ENCODE measurements around the gene FSCN2.
"Not testable (repeated sequence)": the region's sequence is repeated elsewhere in the genome, so short reads cannot be mapped to it uniquely, and the experiment has no call there.

Gene FSCN2

GRCh38 chr17:81528651-81529436 lies 667 bp downstream of the FSCN2 start:
- Histone ChIP-seq H2AFZ (ENCODE audit: low read length) (no peak overlapping the region), H3K79me2 (ENCODE audit: insufficient read depth, low read length) (no peaks in the 10 kb centered on the region), H3K9ac (ENCODE audit: low read depth, low read length, poor library complexity, severe bottlenecking) (no peak overlapping the region), H4K20me1 (ENCODE audit: insufficient read depth, low read length, poor library complexity, severe bottlenecking) (no peaks in the 10 kb centered on the region), H3K9me3 (ENCODE audit: insufficient read depth, low read depth, low read length) (no peaks in the 10 kb centered on the region), H3K4me3 (ENCODE audit: low read length, poor library complexity, severe bottlenecking) (no peak overlapping the region), H3K4me2 (ENCODE audit: low read depth, low read length, poor library complexity, severe bottlenecking) (no peak overlapping the region), H3K36me3 (ENCODE audit: insufficient read depth, low read length) (no peaks in the 10 kb centered on the region), H3K9me2 (replicated peaks; ENCODE audit: low read depth, low read length) (no peaks in the 10 kb centered on the region), H3K4me1 (ENCODE audit: insufficient read depth, low read length, poor library complexity, severe bottlenecking) (peaks cover 7% of the 10 kb centered on the region), H3K27me3 (ENCODE audit: insufficient read depth, low read length, poor library complexity, severe bottlenecking) (no peaks in the 10 kb centered on the region), H3F3A (ENCODE audit: low read depth) (peaks cover 4% of the 10 kb centered on the region; the same call in 1 of the 2 replicates)
- TF ChIP-seq EZH2phosphoT487 (IDR thresholded peaks at IDR 0.05; ENCODE audit: borderline replicate concordance), result no peak
- no peak for TF ChIP-seq CTCF (conservative IDR thresholded peaks at IDR 0.05; ENCODE audit: low read length)

GRCh38 chr17:81529437-81529803 lies 1.2 kb downstream of the FSCN2 start:
- no peaks in the 10 kb centered on the region for H3K9me3 ChIP-seq (ENCODE audit: insufficient read depth, low read depth, low read length)
- H3K79me2 ChIP-seq (ENCODE audit: insufficient read depth, low read length), result no peaks in the 10 kb centered on the region
- peaks cover 13% of the 10 kb centered on the region for H3K4me1 ChIP-seq (ENCODE audit: insufficient read depth, low read length, poor library complexity, severe bottlenecking)
- H2AFZ ChIP-seq (ENCODE audit: low read length), result no peak overlapping the region
- no peak overlapping the region for H3K9ac ChIP-seq (ENCODE audit: low read depth, low read length, poor library complexity, severe bottlenecking)
- H3K27me3 ChIP-seq (ENCODE audit: insufficient read depth, low read length, poor library complexity, severe bottlenecking), result no peaks in the 10 kb centered on the region
- no peak overlapping the region for H3K4me3 ChIP-seq (ENCODE audit: low read length, poor library complexity, severe bottlenecking)
- H3K36me3 ChIP-seq (ENCODE audit: insufficient read depth, low read length), result no peaks in the 10 kb centered on the region
- H3K4me2 ChIP-seq (ENCODE audit: low read depth, low read length, poor library complexity, severe bottlenecking), result no peak overlapping the region
- H3K9me2 ChIP-seq (replicated peaks; ENCODE audit: low read depth, low read length), result no peaks in the 10 kb centered on the region
- no peak for TF ChIP-seq CTCF (conservative IDR thresholded peaks at IDR 0.05; ENCODE audit: low read length)
- peaks cover 4% of the 10 kb centered on the region; the same call in 1 of the 2 replicates for H3F3A ChIP-seq (ENCODE audit: low read depth)
- H4K20me1 ChIP-seq (ENCODE audit: insufficient read depth, low read length, poor library complexity, severe bottlenecking), result no peaks in the 10 kb centered on the region

- not testable (repeated sequence) for H4K20me1 ChIP-seq (ENCODE audit: insufficient read depth, low read length, poor library complexity, severe bottlenecking); H3K4me3 ChIP-seq (ENCODE audit: low read length, poor library complexity, severe bottlenecking); H3K9me3 ChIP-seq (ENCODE audit: insufficient read depth, low read depth, low read length); H3K79me2 ChIP-seq (ENCODE audit: insufficient read depth, low read length); H2AFZ ChIP-seq (ENCODE audit: low read length); H3K9me2 ChIP-seq (replicated peaks; ENCODE audit: low read depth, low read length); H3K27me3 ChIP-seq (ENCODE audit: insufficient read depth, low read length, poor library complexity, severe bottlenecking); H3K9ac ChIP-seq (ENCODE audit: low read depth, low read length, poor library complexity, severe bottlenecking); H3K4me2 ChIP-seq (ENCODE audit: low read depth, low read length, poor library complexity, severe bottlenecking); H3F3A ChIP-seq (ENCODE audit: low read depth); H3K36me3 ChIP-seq (ENCODE audit: insufficient read depth, low read length)
- peaks cover 15% of the 10 kb centered on the region for H3K4me1 ChIP-seq (ENCODE audit: insufficient read depth, low read length, poor library complexity, severe bottlenecking)
Measured at GRCh38 chr17:81531013-81531412, 2.8 kb downstream of the FSCN2 start.

- not testable (repeated sequence) for H2AFZ ChIP-seq (ENCODE audit: low read length); H3K36me3 ChIP-seq (ENCODE audit: insufficient read depth, low read length); H3K4me2 ChIP-seq (ENCODE audit: low read depth, low read length, poor library complexity, severe bottlenecking); H3F3A ChIP-seq (ENCODE audit: low read depth); H4K20me1 ChIP-seq (ENCODE audit: insufficient read depth, low read length, poor library complexity, severe bottlenecking); H3K79me2 ChIP-seq (ENCODE audit: insufficient read depth, low read length); H3K9me2 ChIP-seq (replicated peaks; ENCODE audit: low read depth, low read length); H3K9ac ChIP-seq (ENCODE audit: low read depth, low read length, poor library complexity, severe bottlenecking); H3K4me3 ChIP-seq (ENCODE audit: low read length, poor library complexity, severe bottlenecking); H3K27me3 ChIP-seq (ENCODE audit: insufficient read depth, low read length, poor library complexity, severe bottlenecking); H3K9me3 ChIP-seq (ENCODE audit: insufficient read depth, low read depth, low read length)
- peaks cover 15% of the 10 kb centered on the region for H3K4me1 ChIP-seq (ENCODE audit: insufficient read depth, low read length, poor library complexity, severe bottlenecking)
Measured at GRCh38 chr17:81531998-81532404, 3.8 kb downstream of the FSCN2 start.

All from Loucy (cell line).